HG02973 (cell line): ENCODE data around the gene PTPRG.

Experiments
- ATAC-seq: cut with Tn5 transposase; IDR thresholded peaks from one replicate; pipeline ENCODE4 v1.9.1; 2021; ENCODE audit warnings: moderate library complexity; ENCODE audit not compliant: unreplicated experiment

The PTPRG gene

GRCh38 chr3:61616586-61616985 lies 55.2 kb downstream of the PTPRG start:
- no peak for ATAC-seq

GRCh38 chr3:61617041-61617440 lies 55.7 kb downstream of the PTPRG start:
- ATAC-seq: no peak

- no peak for ATAC-seq
Observed at GRCh38 chr3:61617651-61618050, 56.3 kb downstream of the PTPRG start.

GRCh38 chr3:61618231-61618630 lies 56.9 kb downstream of the PTPRG start:
- no peak for ATAC-seq

GRCh38 chr3:61618871-61619270 lies 57.5 kb downstream of the PTPRG start:
- no peak for ATAC-seq

GRCh38 chr3:61620073-61620472 lies 58.7 kb downstream of the PTPRG start:
- no peak for ATAC-seq

- ATAC-seq: no peak
Observed at GRCh38 chr3:61624300-61624699, 62.9 kb downstream of the PTPRG start.

- no peak for ATAC-seq
Observed at GRCh38 chr3:61625429-61625828, 64.1 kb downstream of the PTPRG start.

- ATAC-seq: no peak
Observed at GRCh38 chr3:61626484-61626883, 65.1 kb downstream of the PTPRG start.

GRCh38 chr3:61627768-61628185 lies 66.4 kb downstream of the PTPRG start:
- ATAC-seq: no peak

GRCh38 chr3:61628636-61629035 lies 67.3 kb downstream of the PTPRG start:
- no peak for ATAC-seq

GRCh38 chr3:61629442-61629841 lies 68.1 kb downstream of the PTPRG start:
- ATAC-seq: no peak

GRCh38 chr3:61631108-61631769 lies 69.9 kb downstream of the PTPRG start:
- ATAC-seq: no peak

GRCh38 chr3:61632568-61633175 lies 71.3 kb downstream of the PTPRG start:
- no peak for ATAC-seq

- ATAC-seq: no peak
Observed at GRCh38 chr3:61634678-61635077, 73.3 kb downstream of the PTPRG start.

- no peak for ATAC-seq
Observed at GRCh38 chr3:61637088-61638051, 76.0 kb downstream of the PTPRG start.

GRCh38 chr3:61638741-61639140 lies 77.4 kb downstream of the PTPRG start:
- no peak for ATAC-seq

GRCh38 chr3:61639991-61640390 lies 78.6 kb downstream of the PTPRG start:
- no peak for ATAC-seq

GRCh38 chr3:61645148-61645547 lies 83.8 kb downstream of the PTPRG start:
- no peak for ATAC-seq

- ATAC-seq: no peak
Observed at GRCh38 chr3:61646360-61646759, 85.0 kb downstream of the PTPRG start.

GRCh38 chr3:61646851-61647525 lies 85.6 kb downstream of the PTPRG start:
- no peak for ATAC-seq
